Measurements from ENCODE around the gene DCUN1D3.

GRCh38 chr16:20910781-20911321 is 10.7 kb upstream of the DCUN1D3 start:
- no peak for TF ChIP-seq POLR2AphosphoS5 (IDR thresholded peaks at IDR 0.05; ENCODE audit: low read depth, low read length)
- no peak for TF ChIP-seq POLR2A (IDR thresholded peaks at IDR 0.05; ENCODE audit: low read depth, low read length)
- no peak for TF ChIP-seq TAF1 (IDR thresholded peaks at IDR 0.05; ENCODE audit: borderline replicate concordance, low read depth, low read length)

Measured in GM12892 (cell line).